Caco-2 (cell line): ENCODE measurements around the gene GNPTAB. TPM values are rescaled to one million over a fixed set of nuclear protein-coding genes. Genes with fewer than 3 reads are reported as not detected.
"Not testable (repeated sequence)": the region's sequence is repeated elsewhere in the genome, so short reads cannot be mapped to it uniquely, and the experiment has no call there.

Source experiments
- BruUV-seq: library from RNA; stranded (reverse); fragments of 400-500 nt; replicated peaks from 2 replicates; lab custom pipeline; 2021; lab: Mats Ljungman, UMichigan
- CTCF ChIA-PET: fragments of 300-600 bp; sonication (Branson Sonifier 250); formaldehyde crosslinking; loops from one replicate; lab custom pipeline; 2022; ENCODE audit warnings: antibody characterized with exemption; lab: Charles Lee
- POLR2A ChIA-PET: fragments of 300-600 bp; sonication (Branson Sonifier 250); formaldehyde crosslinking; loops from one replicate; lab custom pipeline; 2022; ENCODE audit warnings: antibody characterized with exemption; lab: Charles Lee
- DNase-seq, 2 experiments: peaks; one replicate each; pipeline versions ENCODE4 v3.0.0 to v3.0.0-alpha.2; 2020 to 2022
- H3K27me3 ChIP-seq: replicated peaks from 2 replicates; pipeline ENCODE4 v1.6.0; 2011; ENCODE audit warnings: low read length; ENCODE audit not compliant: control insufficient read depth, insufficient read depth
- H3K36me3 ChIP-seq: 2 replicates; pipeline ENCODE4 v1.5.1; 2011; ENCODE audit warnings: low read length; ENCODE audit not compliant: control insufficient read depth, insufficient read depth
- H3K4me1 ChIP-seq: fragments of 250-450 bp; sonication (Bioruptor Pico); 2 replicates; pipeline ENCODE4 v1.5.1; 2020; ENCODE audit warnings: mild to moderate bottlenecking
- H3K4me3 ChIP-seq: 2 replicates; pipeline ENCODE4 v1.5.1; 2011; ENCODE audit warnings: low read depth, mild to moderate bottlenecking, control low read depth, low read length
- H3K9me3 ChIP-seq: fragments of 250-450 bp; sonication (Bioruptor Pico); 2 replicates; pipeline ENCODE4 v1.5.1; 2020; ENCODE audit warnings: mild to moderate bottlenecking, moderate library complexity
- H3K27ac Mint-ChIP-seq: one replicate; pipeline ENCODE4 v1.8.0; 2022; ENCODE audit warnings: mixed read lengths; ENCODE audit not compliant: unreplicated experiment
- H3K27me3 Mint-ChIP-seq: one replicate; pipeline ENCODE4 v1.8.0; 2022; ENCODE audit warnings: mixed read lengths; ENCODE audit not compliant: insufficient read depth, unreplicated experiment
- H3K36me3 Mint-ChIP-seq: one replicate; pipeline ENCODE4 v1.8.0; 2022; ENCODE audit warnings: mild to moderate bottlenecking, mixed read lengths; ENCODE audit not compliant: insufficient read depth, unreplicated experiment
- H3K4me1 Mint-ChIP-seq: one replicate; pipeline ENCODE4 v1.8.0; 2022; ENCODE audit warnings: low read depth, mixed read lengths; ENCODE audit not compliant: unreplicated experiment
- H3K4me3 Mint-ChIP-seq: one replicate; pipeline ENCODE4 v1.8.0; 2022; ENCODE audit warnings: mild to moderate bottlenecking, moderate library complexity, mixed read lengths; ENCODE audit not compliant: unreplicated experiment
- H3K9me3 Mint-ChIP-seq: one replicate; pipeline ENCODE4 v1.8.0; 2022; ENCODE audit warnings: mixed read lengths; ENCODE audit not compliant: unreplicated experiment
- intact Hi-C: fragments of 100-400 bp; cut with micrococcal nuclease; formaldehyde crosslinking; loops from one replicate; pipeline ENCODE4 v1.10.0; 2022; ENCODE audit not compliant: unreplicated experiment
- total RNA-seq: library from RNA; stranded (reverse); gene quantifications from 2 replicates; pipeline ENCODE4 v1.2.3, GENCODE V29; 2022
- TF ChIP-seq, protein P1 (sequence below), 2 experiments: fragments of 200-600 bp in 1 of 2; IDR thresholded peaks; 1 replicate in 1 of 2; 2 replicates in 1 of 2; pipeline versions ENCODE4 v1.5.1 to v1.8.0; 2011 to 2022; ENCODE audit warnings: antibody characterized with exemption in 1 of 2, control low read depth in 1 of 2, inconsistent platforms in 1 of 2, low read depth in 1 of 2, low read length in 1 of 2, mild to moderate bottlenecking in 1 of 2, moderate library complexity in 1 of 2; ENCODE audit not compliant: insufficient read depth in 1 of 2, severe bottlenecking in 1 of 2, unreplicated experiment in 1 of 2

Gene GNPTAB
- total RNA-seq, 1 experiment from 2014 or later: 39.1 TPM

DNA sequence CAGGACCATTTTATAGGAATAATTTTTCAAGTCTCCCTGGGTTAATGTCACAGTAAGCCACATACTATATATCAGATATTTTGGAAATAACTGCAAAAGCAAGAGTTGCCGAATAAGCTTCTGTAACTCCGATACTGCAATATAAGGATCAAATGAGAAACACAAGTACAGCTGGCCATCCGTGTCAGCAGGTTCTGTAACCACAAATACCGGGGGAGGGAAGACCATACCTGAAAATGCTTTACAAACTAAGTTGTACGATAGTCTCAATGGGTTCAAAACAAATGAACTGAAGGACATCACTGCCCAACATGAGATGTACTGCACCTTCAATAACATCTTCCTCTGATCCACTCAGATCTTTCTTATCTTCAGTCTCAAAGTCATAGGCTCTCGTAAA is 93.3 kb downstream of the GNPTAB start:
- ChIA-PET POLR2A (no interaction called here), CTCF (no interaction called here)
- H3K9me3 ChIP-seq: no peaks in the 10 kb centered on the region
- TF ChIP-seq, protein P1, sequence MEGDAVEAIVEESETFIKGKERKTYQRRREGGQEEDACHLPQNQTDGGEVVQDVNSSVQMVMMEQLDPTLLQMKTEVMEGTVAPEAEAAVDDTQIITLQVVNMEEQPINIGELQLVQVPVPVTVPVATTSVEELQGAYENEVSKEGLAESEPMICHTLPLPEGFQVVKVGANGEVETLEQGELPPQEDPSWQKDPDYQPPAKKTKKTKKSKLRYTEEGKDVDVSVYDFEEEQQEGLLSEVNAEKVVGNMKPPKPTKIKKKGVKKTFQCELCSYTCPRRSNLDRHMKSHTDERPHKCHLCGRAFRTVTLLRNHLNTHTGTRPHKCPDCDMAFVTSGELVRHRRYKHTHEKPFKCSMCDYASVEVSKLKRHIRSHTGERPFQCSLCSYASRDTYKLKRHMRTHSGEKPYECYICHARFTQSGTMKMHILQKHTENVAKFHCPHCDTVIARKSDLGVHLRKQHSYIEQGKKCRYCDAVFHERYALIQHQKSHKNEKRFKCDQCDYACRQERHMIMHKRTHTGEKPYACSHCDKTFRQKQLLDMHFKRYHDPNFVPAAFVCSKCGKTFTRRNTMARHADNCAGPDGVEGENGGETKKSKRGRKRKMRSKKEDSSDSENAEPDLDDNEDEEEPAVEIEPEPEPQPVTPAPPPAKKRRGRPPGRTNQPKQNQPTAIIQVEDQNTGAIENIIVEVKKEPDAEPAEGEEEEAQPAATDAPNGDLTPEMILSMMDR (IDR thresholded peaks at IDR 0.05; ENCODE audit: insufficient read depth in 1 of 2, low read depth in 1 of 2, low read length in 1 of 2, severe bottlenecking in 1 of 2, unreplicated experiment in 1 of 2): no peak
- H3K27me3 ChIP-seq: no peaks in the 10 kb centered on the region
- H3K4me1 ChIP-seq: no peaks in the 10 kb centered on the region
- H3K36me3 ChIP-seq: peaks cover 4% of the 10 kb centered on the region; the same call in 1 of the 2 replicates
- Mint-ChIP-seq H3K36me3 (peaks cover 34% of the 10 kb centered on the region), H3K9me3 (no peaks in the 10 kb centered on the region), H3K27me3 (no peaks in the 10 kb centered on the region), H3K4me3 (no peak overlapping the region), H3K27ac (no peak overlapping the region), H3K4me1 (no peaks in the 10 kb centered on the region)
- H3K4me3 ChIP-seq: no peak overlapping the region
- intact Hi-C loops: no loop called here
- DNase-seq: no peak
- BruUV-seq: no TSS peak

DNA sequence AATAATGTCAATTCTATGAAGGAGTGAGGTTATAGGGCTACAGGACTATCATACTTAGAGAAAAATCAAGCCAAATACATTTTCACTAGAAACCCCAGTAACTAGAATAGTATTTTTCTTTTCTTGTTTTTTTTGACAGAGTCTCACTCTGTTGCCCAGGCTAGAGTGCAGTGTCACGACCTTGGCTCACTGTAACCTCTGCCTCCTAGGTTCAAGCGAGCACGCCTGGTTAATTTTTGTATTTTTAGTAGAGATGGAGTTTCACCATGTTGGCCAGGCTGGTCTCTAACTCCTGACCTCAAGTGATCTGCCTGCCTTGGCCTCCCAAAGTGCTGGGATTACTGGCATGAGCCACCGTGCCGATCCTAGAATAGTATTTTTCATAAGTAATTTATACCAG is 96.3 kb downstream of the GNPTAB start:
- H3K4me1 ChIP-seq, H3K4me3 Mint-ChIP-seq, BruUV-seq, POLR2A ChIA-PET, DNase-seq, H3K4me1 Mint-ChIP-seq, H3K27ac Mint-ChIP-seq, H3K9me3 ChIP-seq, intact Hi-C loops, H3K4me3 ChIP-seq, H3K36me3 ChIP-seq, H3K27me3 Mint-ChIP-seq, CTCF ChIA-PET, H3K9me3 Mint-ChIP-seq, H3K27me3 ChIP-seq: not testable (repeated sequence)
- peaks cover 37% of the 10 kb centered on the region for H3K36me3 Mint-ChIP-seq

DNA sequence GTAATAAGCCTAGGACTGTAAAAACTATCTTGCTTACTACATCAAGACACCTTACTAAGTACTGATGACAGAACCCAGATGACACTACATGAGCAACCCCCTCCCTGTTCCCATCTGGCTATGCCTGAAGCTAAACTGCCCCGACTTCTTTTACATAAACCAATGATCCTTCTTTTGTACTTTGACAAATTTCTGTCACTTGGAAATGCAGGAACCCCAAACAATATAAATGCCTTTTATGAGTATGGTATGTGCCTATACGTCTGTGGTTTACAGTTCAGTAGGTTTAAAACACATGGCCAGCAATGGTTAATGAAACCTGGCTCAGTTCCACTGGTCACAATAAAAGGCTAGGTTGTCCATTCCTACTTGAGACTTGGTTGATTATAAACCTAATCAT is 97.6 kb downstream of the GNPTAB start:
- Mint-ChIP-seq H3K27ac (no peak overlapping the region), H3K4me1 (no peaks in the 10 kb centered on the region), H3K9me3 (no peaks in the 10 kb centered on the region), H3K27me3 (no peaks in the 10 kb centered on the region), H3K4me3 (no peak overlapping the region), H3K36me3 (peaks cover 25% of the 10 kb centered on the region)
- ChIA-PET POLR2A (no interaction called here), CTCF (no interaction called here)
- BruUV-seq: no TSS peak
- no peaks in the 10 kb centered on the region for H3K4me1 ChIP-seq
- no peaks in the 10 kb centered on the region for H3K9me3 ChIP-seq
- TF ChIP-seq, protein P1 (IDR thresholded peaks at IDR 0.05; ENCODE audit: insufficient read depth in 1 of 2, low read depth in 1 of 2, low read length in 1 of 2, severe bottlenecking in 1 of 2, unreplicated experiment in 1 of 2): no peak
- H3K4me3 ChIP-seq: no peak overlapping the region
- H3K36me3 ChIP-seq: peaks cover 1% of the 10 kb centered on the region; the same call in 1 of the 2 replicates
- DNase-seq: no peak
- no peaks in the 10 kb centered on the region for H3K27me3 ChIP-seq
- intact Hi-C loops: no loop called here

DNA sequence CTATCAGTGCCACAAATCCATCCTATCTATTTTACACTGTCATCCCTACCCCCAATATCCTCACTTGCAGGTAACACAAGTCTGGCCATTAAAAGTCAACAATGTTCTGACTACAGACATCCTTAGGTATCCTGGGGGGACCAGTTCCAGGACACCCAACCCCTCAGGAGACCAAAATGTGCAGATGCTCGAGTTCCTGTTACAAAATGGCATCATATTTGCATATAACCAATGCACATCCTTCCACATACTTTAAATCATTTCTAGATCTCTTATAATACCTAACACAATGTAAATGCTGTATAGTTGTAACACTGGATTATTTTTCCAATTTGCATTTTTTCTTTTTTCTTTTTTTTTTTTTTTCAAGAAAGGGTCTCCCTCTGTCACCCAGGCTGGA is 98.4 kb downstream of the GNPTAB start:
- Histone ChIP-seq H3K9me3 (no peaks in the 10 kb centered on the region), H3K4me1 (no peaks in the 10 kb centered on the region), H3K36me3 (peaks cover 1% of the 10 kb centered on the region; the same call in 1 of the 2 replicates), H3K4me3 (no peak overlapping the region), H3K27me3 (no peaks in the 10 kb centered on the region)
- ChIA-PET POLR2A (no interaction called here), CTCF (no interaction called here)
- no peak for DNase-seq
- no peaks in the 10 kb centered on the region for H3K9me3 Mint-ChIP-seq
- H3K27ac Mint-ChIP-seq: no peak overlapping the region
- H3K36me3 Mint-ChIP-seq: peaks cover 17% of the 10 kb centered on the region
- H3K4me1 Mint-ChIP-seq: no peaks in the 10 kb centered on the region
- no peak overlapping the region for H3K4me3 Mint-ChIP-seq
- TF ChIP-seq, protein P1 (IDR thresholded peaks at IDR 0.05; ENCODE audit: insufficient read depth in 1 of 2, low read depth in 1 of 2, low read length in 1 of 2, severe bottlenecking in 1 of 2, unreplicated experiment in 1 of 2): no peak
- intact Hi-C loops: no loop called here
- H3K27me3 Mint-ChIP-seq: no peaks in the 10 kb centered on the region
- no TSS peak for BruUV-seq
